SK-N-SH (cell line): ENCODE measurements around the gene CELA3B.

Source experiments
- CTCF ChIP-seq: fragments of 200-600 bp; sonication (generic); IDR thresholded peaks from 2 replicates; pipeline ENCODE4 v1.6.1; 2017; ENCODE audit warnings: antibody characterized with exemption, mild to moderate bottlenecking, moderate library complexity
- EP300 ChIP-seq, 2 experiments: IDR thresholded peaks; 2 replicates each; pipeline versions ENCODE4 v1.4.0 to v1.6.1; 2012; ENCODE audit warnings: borderline replicate concordance in 1 of 2, low read depth in 1 of 2, low read length in 1 of 2
- FOXM1 ChIP-seq: IDR thresholded peaks from 2 replicates; pipeline ENCODE4 v1.4.0; 2012; ENCODE audit warnings: low read depth, mild to moderate bottlenecking
- JUND ChIP-seq: IDR thresholded peaks from 2 replicates; pipeline ENCODE4 v1.4.0; 2012
- RFX5 ChIP-seq: IDR thresholded peaks from 2 replicates; pipeline ENCODE4 v1.6.1; 2012; ENCODE audit warnings: mild to moderate bottlenecking, improper control_type of control experiment, low read length
- SMC3 ChIP-seq: IDR thresholded peaks from 2 replicates; pipeline ENCODE4 v1.6.1; 2012; ENCODE audit warnings: low read depth, low read length, improper control_type of control experiment
- TEAD4 ChIP-seq: IDR thresholded peaks from 2 replicates; pipeline ENCODE4 v1.4.0; 2012; ENCODE audit warnings: mild to moderate bottlenecking, borderline replicate concordance; ENCODE audit not compliant: insufficient read depth
- ZBTB33 ChIP-seq: IDR thresholded peaks from 2 replicates; pipeline ENCODE4 v1.4.0; 2012; ENCODE audit warnings: low read depth, borderline replicate concordance

GRCh38 chr1:21937034-21937371 lies 39.8 kb upstream of the CELA3B start, which contains the start of gene HSPG2:
- no peak for TF ChIP-seq JUND
- no peak for TF ChIP-seq RFX5
- no peak for TF ChIP-seq CTCF
- no peak for TF ChIP-seq FOXM1
- no peak for TF ChIP-seq SMC3
- no peak for TF ChIP-seq TEAD4
- no peak for TF ChIP-seq ZBTB33
- TF ChIP-seq EP300 (IDR thresholded peaks at IDR 0.05; ENCODE audit: borderline replicate concordance in 1 of 2, low read depth in 1 of 2, low read length in 1 of 2), result no peak
